GM12873 (cell line): Measurements from ENCODE around the gene CAPN5.
A peak's percentile ranks its signal among the peaks of the same experiment; 100 is the strongest.

Source experiments
- CTCF ChIP-seq: IDR thresholded peaks from 2 replicates; pipeline ENCODE4 v1.5.1; 2012; ENCODE audit warnings: low read depth, mild to moderate bottlenecking, moderate library complexity, low read length, control low read depth; ENCODE audit not compliant: insufficient read depth; ENCODE audit errors: missing control alignments

CAPN5 gene

GRCh38 chr11:77060234-77060633 lies 6.5 kb upstream of the CAPN5 start:
- no peak for TF ChIP-seq CTCF

- TF ChIP-seq CTCF = peak; percentile 30
Measured at GRCh38 chr11:77062924-77063323, 3.8 kb upstream of the CAPN5 start.

- no peak for TF ChIP-seq CTCF
Measured at GRCh38 chr11:77063407-77063806, 3.4 kb upstream of the CAPN5 start.

DNA sequence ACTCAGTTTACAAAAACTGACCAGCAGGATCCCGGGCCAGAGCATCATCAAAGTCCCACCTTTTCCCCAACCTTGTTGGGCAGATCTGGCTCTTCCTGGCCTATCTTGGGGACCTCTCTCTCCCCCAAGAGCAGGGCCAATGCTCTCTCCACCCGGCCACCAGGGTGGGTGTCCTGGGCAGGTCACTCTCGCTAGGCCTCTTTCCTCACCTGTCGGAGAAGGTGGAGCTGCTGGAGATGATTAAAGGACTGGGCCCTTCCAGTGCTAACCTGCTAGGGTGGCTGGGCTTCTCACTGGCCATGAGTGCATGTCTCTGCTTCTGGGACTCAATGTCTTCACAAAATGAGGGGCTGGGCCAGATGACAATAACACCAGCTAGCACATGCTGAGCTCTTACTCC lies 2.9 kb upstream of the CAPN5 start:
- no peak for TF ChIP-seq CTCF

DNA sequence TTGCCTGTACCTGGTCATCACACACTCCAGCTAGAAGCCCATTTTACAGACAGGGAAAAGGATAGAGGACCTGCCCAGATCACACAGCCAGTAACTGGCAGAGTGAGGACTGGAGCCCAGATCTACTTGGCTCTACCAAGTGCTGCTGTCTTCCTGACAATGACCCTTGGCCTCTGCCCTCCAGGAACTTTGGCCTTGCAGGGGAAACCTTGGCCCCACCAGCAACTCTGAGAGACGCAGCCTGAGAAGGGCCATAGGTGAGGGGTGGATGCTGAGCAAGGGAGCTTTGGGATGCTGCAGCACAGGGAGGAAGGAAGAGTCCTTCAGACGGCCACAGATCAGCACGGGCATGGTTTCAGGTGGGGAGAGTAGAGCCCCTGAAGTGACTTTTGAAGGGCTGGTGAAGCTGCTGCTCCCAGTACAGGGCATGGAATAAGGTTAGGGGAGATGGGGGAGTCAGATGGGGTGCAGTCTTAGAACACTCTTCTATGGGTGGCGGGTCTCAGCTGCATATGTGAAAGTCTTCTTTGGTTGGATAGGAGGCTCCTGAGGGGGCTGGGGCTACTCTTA lies 2.0 kb upstream of the CAPN5 start:
- TF ChIP-seq CTCF = no peak

- TF ChIP-seq CTCF = no peak
Measured at GRCh38 chr11:77065878-77066228, 918 bp upstream of the CAPN5 start.

DNA sequence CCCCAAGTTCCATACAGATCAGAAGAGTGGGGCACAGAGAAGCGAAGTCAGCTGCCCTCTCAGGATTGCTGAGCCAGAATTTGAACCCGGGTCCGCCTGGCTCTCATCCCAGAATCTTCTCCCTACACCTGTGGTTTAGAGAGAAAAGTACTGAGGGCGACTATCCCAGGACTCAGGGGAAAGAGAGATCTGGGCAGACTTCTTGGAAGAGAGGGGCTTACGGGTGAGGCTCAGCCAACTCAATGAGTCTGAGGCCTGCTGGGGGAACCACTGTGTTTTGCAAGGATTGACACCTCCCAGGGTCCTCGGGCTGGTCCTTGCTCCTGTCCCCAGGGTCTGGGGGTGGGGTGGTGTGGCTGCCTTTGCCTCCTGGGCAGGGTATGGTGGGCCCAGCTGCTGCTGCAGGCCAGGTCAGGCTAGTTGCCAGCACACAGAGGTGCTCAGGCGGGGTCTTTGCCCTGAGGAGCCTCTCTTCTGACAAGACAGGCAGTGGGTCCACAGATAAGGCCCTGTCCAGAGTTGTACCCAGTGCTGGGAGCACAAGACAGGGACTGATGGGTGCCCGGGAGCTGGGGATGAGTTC lies 1.2 kb downstream of the CAPN5 start:
- no peak for TF ChIP-seq CTCF
